Measurements from ENCODE around the gene SLC6A17.
A peak's percentile ranks its signal among the peaks of the same experiment; 100 is the strongest.

Gene SLC6A17

GRCh38 chr1:110203021-110203661 is 52.8 kb downstream of the SLC6A17 start:
- H3K27me3 ChIP-seq (ENCODE audit: insufficient read depth, poor library complexity, severe bottlenecking), result no peaks in the 10 kb centered on the region
- no peaks in the 10 kb centered on the region for H3K9me3 ChIP-seq (ENCODE audit: severe bottlenecking)
- TF ChIP-seq CTCF (IDR thresholded peaks at IDR 0.05; ENCODE audit: poor library complexity, severe bottlenecking), result peak; percentile 87
- H3K4me3 ChIP-seq (ENCODE audit: severe bottlenecking), result no peak overlapping the region
- no peak for DNase-seq (ENCODE audit: low spot score)
- peak; percentile 54 for ATAC-seq (ENCODE audit: low read depth)
- H3K36me3 ChIP-seq (ENCODE audit: low read depth), result no peaks in the 10 kb centered on the region
- H3K27ac ChIP-seq (ENCODE audit: poor library complexity, severe bottlenecking), result no peak overlapping the region
- no peaks in the 10 kb centered on the region for H3K4me1 ChIP-seq (ENCODE audit: insufficient read depth, poor library complexity, severe bottlenecking)

GRCh38 chr1:110205156-110205555 is 54.9 kb downstream of the SLC6A17 start:
- DNase-seq (ENCODE audit: low spot score) (no peak), ATAC-seq (ENCODE audit: low read depth) (no peak)
- Histone ChIP-seq H3K36me3 (ENCODE audit: low read depth) (no peaks in the 10 kb centered on the region), H3K27ac (ENCODE audit: poor library complexity, severe bottlenecking) (no peak overlapping the region), H3K27me3 (ENCODE audit: insufficient read depth, poor library complexity, severe bottlenecking) (no peaks in the 10 kb centered on the region), H3K9me3 (ENCODE audit: severe bottlenecking) (no peaks in the 10 kb centered on the region), H3K4me1 (ENCODE audit: insufficient read depth, poor library complexity, severe bottlenecking) (no peaks in the 10 kb centered on the region), H3K4me3 (ENCODE audit: severe bottlenecking) (no peak overlapping the region)
- TF ChIP-seq CTCF (IDR thresholded peaks at IDR 0.05; ENCODE audit: poor library complexity, severe bottlenecking), result no peak

GRCh38 chr1:110205591-110206155 is 55.4 kb downstream of the SLC6A17 start:
- H3K36me3 ChIP-seq (ENCODE audit: low read depth), result no peaks in the 10 kb centered on the region
- no peaks in the 10 kb centered on the region for H3K9me3 ChIP-seq (ENCODE audit: severe bottlenecking)
- no peak overlapping the region for H3K27ac ChIP-seq (ENCODE audit: poor library complexity, severe bottlenecking)
- H3K4me3 ChIP-seq (ENCODE audit: severe bottlenecking), result no peak overlapping the region
- DNase-seq (ENCODE audit: low spot score), result no peak
- H3K27me3 ChIP-seq (ENCODE audit: insufficient read depth, poor library complexity, severe bottlenecking), result no peaks in the 10 kb centered on the region
- no peaks in the 10 kb centered on the region for H3K4me1 ChIP-seq (ENCODE audit: insufficient read depth, poor library complexity, severe bottlenecking)
- no peak for ATAC-seq (ENCODE audit: low read depth)
- TF ChIP-seq CTCF (IDR thresholded peaks at IDR 0.05; ENCODE audit: poor library complexity, severe bottlenecking), result no peak

GRCh38 chr1:110206261-110206920 is 56.1 kb downstream of the SLC6A17 start:
- H3K27ac ChIP-seq (ENCODE audit: poor library complexity, severe bottlenecking), result no peak overlapping the region
- ATAC-seq (ENCODE audit: low read depth), result no peak
- H3K36me3 ChIP-seq (ENCODE audit: low read depth), result no peaks in the 10 kb centered on the region
- H3K9me3 ChIP-seq (ENCODE audit: severe bottlenecking), result no peaks in the 10 kb centered on the region
- TF ChIP-seq CTCF (IDR thresholded peaks at IDR 0.05; ENCODE audit: poor library complexity, severe bottlenecking), result no peak
- no peak for DNase-seq (ENCODE audit: low spot score)
- peaks cover 7% of the 10 kb centered on the region for H3K27me3 ChIP-seq (ENCODE audit: insufficient read depth, poor library complexity, severe bottlenecking)
- H3K4me3 ChIP-seq (ENCODE audit: severe bottlenecking), result no peak overlapping the region
- no peaks in the 10 kb centered on the region for H3K4me1 ChIP-seq (ENCODE audit: insufficient read depth, poor library complexity, severe bottlenecking)

- H3K27ac ChIP-seq (ENCODE audit: poor library complexity, severe bottlenecking), result no peak overlapping the region
- DNase-seq (ENCODE audit: low spot score), result no peak
- H3K4me3 ChIP-seq (ENCODE audit: severe bottlenecking), result no peak overlapping the region
- no peaks in the 10 kb centered on the region for H3K9me3 ChIP-seq (ENCODE audit: severe bottlenecking)
- peak; percentile 51 for ATAC-seq (ENCODE audit: low read depth)
- TF ChIP-seq CTCF (IDR thresholded peaks at IDR 0.05; ENCODE audit: poor library complexity, severe bottlenecking), result peak; percentile 79
- H3K27me3 ChIP-seq (ENCODE audit: insufficient read depth, poor library complexity, severe bottlenecking), result peaks cover 10% of the 10 kb centered on the region
- no peaks in the 10 kb centered on the region for H3K4me1 ChIP-seq (ENCODE audit: insufficient read depth, poor library complexity, severe bottlenecking)
- H3K36me3 ChIP-seq (ENCODE audit: low read depth), result no peaks in the 10 kb centered on the region
Measured at GRCh38 chr1:110207831-110208230, 57.5 kb downstream of the SLC6A17 start.

All from RWPE2 (cell line).